ENCODE data around the gene EPHA3. TPM values are rescaled to one million over a fixed set of nuclear protein-coding genes. Genes with fewer than 3 reads are reported as not detected.

The EPHA3 gene
- total and polyA plus RNA-seq, 2 donors from 2014 or later = 0.19 to 6.5 TPM

DNA sequence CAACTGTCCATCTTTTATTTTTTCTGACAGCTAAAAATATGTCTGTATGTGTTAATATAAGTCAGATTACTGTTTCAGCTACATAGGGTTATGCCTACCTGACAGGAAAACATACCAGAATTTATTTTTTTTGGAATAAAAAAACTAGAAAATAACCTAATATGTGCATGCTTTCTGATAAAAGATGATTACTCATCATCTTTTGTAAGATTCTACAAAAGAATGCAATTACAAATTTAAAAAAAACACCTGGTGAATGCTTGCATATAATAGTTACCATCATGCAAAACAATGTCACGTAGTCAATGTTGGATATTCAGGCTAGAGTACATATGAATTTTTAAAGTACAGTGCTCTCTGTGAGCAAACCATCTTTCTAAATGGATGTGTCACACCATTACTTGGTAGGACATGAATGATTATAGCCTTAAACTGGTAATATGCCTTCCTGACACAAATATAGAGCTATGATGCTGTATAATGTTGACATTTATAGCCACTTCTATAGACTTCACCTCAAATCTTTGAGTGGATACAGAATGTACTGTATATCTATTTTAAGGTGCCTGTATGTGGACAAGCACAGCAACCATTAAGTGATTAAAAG is 180.6 kb downstream of the EPHA3 start:
- DNase-seq = no peak
- Histone ChIP-seq H3K27me3 (ENCODE audit: control insufficient read depth, insufficient read depth, low read length) (no peaks in the 10 kb centered on the region), H3K4me1 (ENCODE audit: control insufficient read depth in 2 of 3, insufficient read depth in 2 of 3, low read depth in 1 of 3, low read length in 3 of 3) (no peaks in the 10 kb centered on the region), H3K9me3 (ENCODE audit: control insufficient read depth in 2 of 3, insufficient read depth in 1 of 3, low read length in 3 of 3) (no peaks in the 10 kb centered on the region), H3K9ac (ENCODE audit: low read length in 3 of 3) (no peak overlapping the region), H3K36me3 (ENCODE audit: control insufficient read depth in 2 of 3, insufficient read depth in 3 of 3, low read length in 3 of 3) (no peaks in the 10 kb centered on the region), H3K4me3 (ENCODE audit: low read length in 3 of 3) (no peak overlapping the region), H3K27ac (ENCODE audit: low read depth in 2 of 2, low read length in 2 of 2) (no peak overlapping the region)
- intact Hi-C loops (cut with DNase I) = no loop called here
- FAIRE-seq = no peak
- TF ChIP-seq, protein P1, sequence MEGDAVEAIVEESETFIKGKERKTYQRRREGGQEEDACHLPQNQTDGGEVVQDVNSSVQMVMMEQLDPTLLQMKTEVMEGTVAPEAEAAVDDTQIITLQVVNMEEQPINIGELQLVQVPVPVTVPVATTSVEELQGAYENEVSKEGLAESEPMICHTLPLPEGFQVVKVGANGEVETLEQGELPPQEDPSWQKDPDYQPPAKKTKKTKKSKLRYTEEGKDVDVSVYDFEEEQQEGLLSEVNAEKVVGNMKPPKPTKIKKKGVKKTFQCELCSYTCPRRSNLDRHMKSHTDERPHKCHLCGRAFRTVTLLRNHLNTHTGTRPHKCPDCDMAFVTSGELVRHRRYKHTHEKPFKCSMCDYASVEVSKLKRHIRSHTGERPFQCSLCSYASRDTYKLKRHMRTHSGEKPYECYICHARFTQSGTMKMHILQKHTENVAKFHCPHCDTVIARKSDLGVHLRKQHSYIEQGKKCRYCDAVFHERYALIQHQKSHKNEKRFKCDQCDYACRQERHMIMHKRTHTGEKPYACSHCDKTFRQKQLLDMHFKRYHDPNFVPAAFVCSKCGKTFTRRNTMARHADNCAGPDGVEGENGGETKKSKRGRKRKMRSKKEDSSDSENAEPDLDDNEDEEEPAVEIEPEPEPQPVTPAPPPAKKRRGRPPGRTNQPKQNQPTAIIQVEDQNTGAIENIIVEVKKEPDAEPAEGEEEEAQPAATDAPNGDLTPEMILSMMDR (IDR thresholded peaks at IDR 0.05; ENCODE audit: borderline replicate concordance, extremely low read depth, insufficient read depth) = no peak

DNA sequence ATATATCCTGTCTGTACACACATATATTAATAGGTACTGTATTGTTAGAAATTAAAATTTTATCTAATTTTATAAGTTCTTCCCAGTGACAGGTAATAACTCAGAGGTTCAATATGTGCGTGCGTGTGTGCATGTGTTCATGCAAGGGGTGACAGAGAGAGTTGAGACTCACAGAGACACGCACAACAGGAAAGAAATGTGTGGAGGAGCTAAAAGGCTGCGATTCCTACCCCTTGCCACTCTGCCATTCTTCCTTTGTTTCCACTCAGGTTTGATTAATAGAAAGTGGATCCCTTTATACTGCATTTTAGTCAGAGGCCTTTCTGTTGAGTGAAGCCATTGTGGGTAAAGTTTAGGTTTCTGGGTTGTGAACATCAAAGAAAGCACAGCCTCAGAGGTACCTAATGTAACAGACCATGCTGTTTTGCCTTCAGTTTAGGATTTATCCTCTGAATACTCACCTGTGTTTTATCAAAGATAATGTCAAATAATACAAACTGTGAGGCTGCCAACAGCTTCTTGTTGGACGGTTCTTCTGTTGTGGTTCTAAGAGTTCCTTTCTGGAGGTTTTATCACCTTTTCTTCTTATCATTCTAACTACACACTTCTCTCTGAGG is 182.3 kb downstream of the EPHA3 start:
- FAIRE-seq = no peak

DNA sequence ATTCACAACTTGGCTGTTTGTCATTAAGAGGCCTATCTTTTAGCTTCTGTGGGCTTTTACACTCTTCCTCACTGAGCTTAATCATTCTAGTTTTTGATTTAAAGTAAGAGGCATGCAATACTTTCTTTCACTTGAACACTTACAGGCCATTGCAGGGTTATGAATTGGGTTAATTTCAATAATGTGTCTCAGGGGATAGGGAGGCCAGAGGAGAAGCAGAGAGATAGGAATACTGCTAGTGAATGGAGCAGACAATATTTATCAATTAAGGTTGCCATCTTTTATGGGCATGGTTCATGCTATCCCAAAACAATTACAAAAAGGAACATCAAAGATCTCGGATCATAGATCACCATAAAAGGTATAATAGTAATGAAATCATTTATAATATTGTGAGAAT is 189.8 kb downstream of the EPHA3 start:
- no peak overlapping the region for H3K9ac ChIP-seq (ENCODE audit: low read length in 3 of 3)
- no peaks in the 10 kb centered on the region for H3K4me1 ChIP-seq (ENCODE audit: control insufficient read depth in 2 of 3, insufficient read depth in 2 of 3, low read depth in 1 of 3, low read length in 3 of 3)
- no peaks in the 10 kb centered on the region for H3K9me3 ChIP-seq (ENCODE audit: control insufficient read depth in 2 of 3, insufficient read depth in 1 of 3, low read length in 3 of 3)
- no peaks in the 10 kb centered on the region for H3K27me3 ChIP-seq (ENCODE audit: control insufficient read depth, insufficient read depth, low read length)
- no peaks in the 10 kb centered on the region for H3K36me3 ChIP-seq (ENCODE audit: control insufficient read depth in 2 of 3, insufficient read depth in 3 of 3, low read length in 3 of 3)
- H3K27ac ChIP-seq (ENCODE audit: low read depth in 2 of 2, low read length in 2 of 2) = no peak overlapping the region
- no peak overlapping the region for H3K4me3 ChIP-seq (ENCODE audit: low read length in 3 of 3)
- no peak for FAIRE-seq
- DNase-seq = no peak
- TF ChIP-seq, protein P1 (IDR thresholded peaks at IDR 0.05; ENCODE audit: borderline replicate concordance, extremely low read depth, insufficient read depth) = no peak
- intact Hi-C loops (cut with DNase I) = no loop called here

More for the DNA sequence above, 182.3 kb downstream of the EPHA3 start:
- H3K4me1 ChIP-seq (ENCODE audit: control insufficient read depth in 2 of 3, insufficient read depth in 2 of 3, low read depth in 1 of 3, low read length in 3 of 3) = no peaks in the 10 kb centered on the region
- no peak overlapping the region for H3K4me3 ChIP-seq (ENCODE audit: low read length in 3 of 3)
- H3K27ac ChIP-seq (ENCODE audit: low read depth in 2 of 2, low read length in 2 of 2) = no peak overlapping the region
- TF ChIP-seq, protein P1 (IDR thresholded peaks at IDR 0.05; ENCODE audit: borderline replicate concordance, extremely low read depth, insufficient read depth) = no peak
- intact Hi-C loops (cut with DNase I) = no loop called here
- no peaks in the 10 kb centered on the region for H3K36me3 ChIP-seq (ENCODE audit: control insufficient read depth in 2 of 3, insufficient read depth in 3 of 3, low read length in 3 of 3)
- no peak for DNase-seq
- no peak overlapping the region for H3K9ac ChIP-seq (ENCODE audit: low read length in 3 of 3)
- H3K9me3 ChIP-seq (ENCODE audit: control insufficient read depth in 2 of 3, insufficient read depth in 1 of 3, low read length in 3 of 3) = no peaks in the 10 kb centered on the region
- H3K27me3 ChIP-seq (ENCODE audit: control insufficient read depth, insufficient read depth, low read length) = no peaks in the 10 kb centered on the region

Data from kidney (tissue), 14 donors.